ENCODE measurements around the gene HES6.

Gene HES6

GRCh38 chr2:238254095-238254723 is 14.4 kb upstream of the HES6 start:
- DNase-seq (ENCODE audit: low read depth) = no peak

- DNase-seq (ENCODE audit: low read depth) = no peak
Measured at GRCh38 chr2:238252766-238253630, 13.2 kb upstream of the HES6 start.

GRCh38 chr2:238251986-238252385 is 12.1 kb upstream of the HES6 start:
- no peak for DNase-seq (ENCODE audit: low read depth)

- no peak for DNase-seq (ENCODE audit: low read depth)
Measured at GRCh38 chr2:238251331-238251730, 11.5 kb upstream of the HES6 start.

GRCh38 chr2:238250896-238251295 is 11.1 kb upstream of the HES6 start:
- no peak for DNase-seq (ENCODE audit: low read depth)

- DNase-seq (ENCODE audit: low read depth) = no peak
Measured at GRCh38 chr2:238247841-238248453, 8.1 kb upstream of the HES6 start.

- no peak for DNase-seq (ENCODE audit: low read depth)
Measured at GRCh38 chr2:238247002-238247822, 7.4 kb upstream of the HES6 start.

GRCh38 chr2:238244151-238244550 is 4.3 kb upstream of the HES6 start:
- DNase-seq (ENCODE audit: low read depth) = no peak

GRCh38 chr2:238243496-238244076 is 3.7 kb upstream of the HES6 start:
- DNase-seq (ENCODE audit: low read depth) = no peak

- DNase-seq (ENCODE audit: low read depth) = no peak
Measured at GRCh38 chr2:238242731-238243495, 3.1 kb upstream of the HES6 start.

- DNase-seq (ENCODE audit: low read depth) = no peak
Measured at GRCh38 chr2:238241970-238242369, 2.1 kb upstream of the HES6 start.

- DNase-seq (ENCODE audit: low read depth) = no peak
Measured at GRCh38 chr2:238240757-238241711, 1.2 kb upstream of the HES6 start.

GRCh38 chr2:238239543-238239862 is 335 bp downstream of the HES6 start:
- no peak for DNase-seq (ENCODE audit: low read depth)

GRCh38 chr2:238238766-238239542 is 884 bp downstream of the HES6 start:
- DNase-seq (ENCODE audit: low read depth) = no peak

GRCh38 chr2:238238311-238238765 is 1.5 kb downstream of the HES6 start:
- no peak for DNase-seq (ENCODE audit: low read depth)

GRCh38 chr2:238237431-238238135 is 2.3 kb downstream of the HES6 start:
- DNase-seq (ENCODE audit: low read depth) = no peak

- DNase-seq (ENCODE audit: low read depth) = no peak
Measured at GRCh38 chr2:238236571-238236970, 3.3 kb downstream of the HES6 start.

- DNase-seq (ENCODE audit: low read depth) = no peak
Measured at GRCh38 chr2:238235856-238236255, 4.0 kb downstream of the HES6 start.

GRCh38 chr2:238235331-238235732 is 4.5 kb downstream of the HES6 start:
- no peak for DNase-seq (ENCODE audit: low read depth)

All from stromal cell of bone marrow (primary cell).